Hematopoietic multipotent progenitor cell treated with erythropoietin and hydrocortisone succinate and interleukin-3 and kit ligand, for 6 days (in vitro differentiated cells): ENCODE data around the gene TRPM7.

Source experiments
- DNase-seq: peaks from one replicate; pipeline ENCODE4 v3.0.0-alpha.2; 2015

TRPM7 gene

DNA sequence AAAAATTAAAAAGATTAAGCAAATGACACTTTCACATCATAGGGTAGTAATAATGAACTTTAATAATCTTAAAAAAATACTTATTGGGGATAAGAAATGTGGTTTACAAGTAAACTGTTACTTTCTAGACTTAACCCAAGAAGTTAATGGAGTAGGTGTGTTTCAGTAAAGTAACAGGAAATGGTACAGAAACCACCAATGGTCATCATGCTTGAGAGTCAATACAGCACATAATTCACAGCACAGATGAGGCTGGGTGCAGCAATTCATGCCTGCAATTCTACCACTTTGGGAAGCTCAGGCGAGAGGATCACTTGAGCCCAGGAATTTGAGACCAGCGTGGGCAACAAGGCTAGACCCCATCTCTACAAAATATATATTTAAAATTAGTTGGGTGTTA is 128.6 kb downstream of the TRPM7 start:
- no peak for DNase-seq

DNA sequence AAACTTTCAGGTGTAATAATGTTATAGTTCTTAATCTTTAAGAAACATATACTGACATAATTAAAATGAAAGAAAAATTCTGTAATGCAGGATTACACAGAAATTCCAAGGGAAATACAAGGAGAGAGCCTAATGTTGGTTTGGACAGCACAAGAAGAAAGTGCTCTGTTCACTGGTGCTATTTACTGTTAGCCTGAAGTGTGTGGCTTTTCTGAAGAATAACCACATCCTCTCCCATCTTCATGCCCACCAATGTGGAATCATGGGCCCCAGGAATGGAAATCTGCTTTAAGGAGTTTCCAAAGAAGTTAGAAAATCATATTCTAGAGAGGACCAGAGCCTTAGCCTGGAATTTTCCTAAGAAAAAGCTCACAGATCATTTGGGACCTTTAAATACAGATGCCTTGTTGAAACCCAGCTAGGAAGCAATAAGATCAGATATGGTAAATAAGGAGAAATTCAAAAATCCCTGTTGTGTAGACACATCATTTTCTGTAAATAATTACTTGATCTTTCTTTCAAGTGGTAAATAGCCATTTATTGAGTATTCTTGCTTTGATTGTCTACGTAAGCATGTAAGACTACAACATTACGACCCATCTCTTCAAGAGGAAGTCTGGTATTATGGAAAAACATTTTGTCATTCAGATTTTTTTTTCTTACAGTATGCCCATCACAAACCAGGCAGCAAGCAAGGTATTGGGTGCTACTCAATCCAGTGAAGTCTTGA is 129.8 kb downstream of the TRPM7 start:
- no peak for DNase-seq

DNA sequence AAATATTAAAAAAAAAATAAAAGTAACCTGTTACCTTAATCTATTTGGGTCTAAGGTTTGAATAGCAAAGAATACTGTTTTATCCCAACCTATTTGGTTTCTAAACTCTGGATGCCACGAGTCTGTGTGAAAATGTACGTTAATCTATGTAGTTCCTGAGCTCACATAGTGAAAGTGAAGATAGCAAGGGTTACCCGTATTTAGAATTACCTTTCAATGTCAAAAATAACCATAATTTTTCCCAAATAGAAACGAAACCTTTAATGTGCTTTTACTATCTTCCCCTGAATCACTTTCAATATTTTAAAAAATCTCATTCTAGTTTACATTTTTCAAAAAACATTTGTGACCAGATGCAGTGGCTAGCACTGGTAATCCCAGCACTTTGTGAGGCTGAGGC is 134.4 kb downstream of the TRPM7 start:
- no peak for DNase-seq

DNA sequence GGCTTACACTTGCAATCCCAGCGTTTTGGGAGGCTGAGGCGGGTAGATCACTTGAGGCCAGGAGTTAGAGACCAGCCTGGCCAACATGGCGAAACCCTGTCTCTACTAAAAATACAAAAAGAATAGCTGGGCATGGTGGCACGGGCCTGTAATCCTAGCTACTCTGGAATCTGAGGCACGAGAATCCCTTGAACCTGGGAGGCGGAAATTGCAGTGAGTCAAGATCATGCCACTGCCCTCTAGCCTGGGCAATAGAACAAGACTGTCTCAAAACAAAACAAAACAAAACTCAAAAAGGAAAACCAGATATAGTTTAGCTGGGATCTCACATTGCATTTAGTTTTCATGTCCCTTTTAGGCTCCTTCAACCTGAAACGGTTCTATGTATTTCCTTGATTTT is 137.3 kb downstream of the TRPM7 start:
- no peak for DNase-seq

DNA sequence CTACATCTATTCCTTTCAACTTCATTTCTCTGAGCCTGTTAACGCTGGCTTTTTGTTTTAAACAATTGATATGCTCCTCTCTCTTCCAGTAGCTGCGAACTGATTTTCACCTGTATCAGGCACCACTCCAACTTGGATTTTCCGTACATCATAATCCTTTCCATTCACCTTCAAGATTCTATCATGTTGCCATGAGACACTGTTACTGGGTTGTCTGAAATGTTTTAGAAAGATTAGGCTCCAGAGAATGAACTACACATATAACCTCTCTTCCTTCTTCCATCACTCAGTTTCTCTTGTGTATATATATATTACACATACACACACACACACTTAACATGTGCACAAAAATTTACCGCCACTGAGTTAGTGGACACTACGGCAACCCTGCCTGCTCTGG is 140.0 kb downstream of the TRPM7 start, which contains the start of gene USP50:
Gene USP50 (minus strand): TSS at position 101 of the 400 bp plus-strand sequence. CDS start 141 bp downstream, outside the sequence.
- DNase-seq, result no peak

DNA sequence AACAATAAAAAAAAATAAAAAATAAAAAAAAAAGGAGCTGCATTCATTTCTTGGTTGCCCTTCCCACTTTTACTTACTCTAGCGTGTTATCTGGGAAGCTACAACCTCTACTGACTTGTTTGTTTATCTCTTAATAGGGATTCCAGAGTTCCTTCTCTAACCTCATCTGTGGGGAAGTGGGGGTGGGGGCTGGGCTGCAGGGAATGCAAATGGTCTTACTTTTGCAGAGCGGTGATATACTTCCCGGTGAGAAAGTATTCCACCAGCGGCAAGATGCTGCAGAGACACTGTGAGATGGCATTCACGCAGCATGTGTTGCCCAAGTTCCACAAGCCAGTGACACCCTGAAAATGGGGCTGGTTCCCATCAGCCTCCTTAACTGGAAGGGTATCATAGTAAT is 142.2 kb downstream of the TRPM7 start:
- DNase-seq, result no peak

DNA sequence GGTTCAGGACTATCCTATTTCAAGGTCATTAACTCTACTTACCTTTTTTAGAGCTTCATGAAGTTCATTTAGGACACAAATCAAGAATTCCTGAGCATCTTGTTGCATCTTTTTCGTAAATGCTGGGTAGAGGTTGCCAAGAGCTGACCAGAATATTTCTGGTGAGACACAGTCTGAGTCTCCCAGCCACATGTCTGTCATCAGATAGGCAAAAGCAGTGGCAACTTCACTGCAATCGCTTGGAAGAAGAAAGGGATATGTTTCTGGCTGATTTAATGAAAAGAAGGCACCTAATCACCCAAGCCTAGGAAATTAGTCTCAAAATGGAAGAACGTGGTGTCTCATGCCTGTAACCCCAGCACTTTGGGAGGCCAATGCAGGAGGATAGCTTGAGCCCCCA is 143.0 kb downstream of the TRPM7 start:
- DNase-seq, result no peak

DNA sequence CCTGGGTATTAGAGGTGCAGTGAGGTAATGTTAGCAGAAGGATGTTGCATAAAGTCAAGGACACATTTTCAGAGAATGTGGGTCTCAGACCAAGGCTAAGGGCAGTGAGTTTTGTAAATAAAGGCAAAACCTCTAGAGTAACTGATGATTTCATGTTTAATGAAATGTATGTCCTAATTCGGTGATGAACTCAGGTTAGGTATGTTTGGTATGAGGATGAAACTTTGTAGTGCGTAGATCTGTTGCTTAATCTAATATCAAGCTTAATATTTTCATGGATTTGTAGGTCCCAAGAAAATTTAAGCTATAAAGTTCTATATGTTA is 143.7 kb downstream of the TRPM7 start:
- DNase-seq, result no peak

DNA sequence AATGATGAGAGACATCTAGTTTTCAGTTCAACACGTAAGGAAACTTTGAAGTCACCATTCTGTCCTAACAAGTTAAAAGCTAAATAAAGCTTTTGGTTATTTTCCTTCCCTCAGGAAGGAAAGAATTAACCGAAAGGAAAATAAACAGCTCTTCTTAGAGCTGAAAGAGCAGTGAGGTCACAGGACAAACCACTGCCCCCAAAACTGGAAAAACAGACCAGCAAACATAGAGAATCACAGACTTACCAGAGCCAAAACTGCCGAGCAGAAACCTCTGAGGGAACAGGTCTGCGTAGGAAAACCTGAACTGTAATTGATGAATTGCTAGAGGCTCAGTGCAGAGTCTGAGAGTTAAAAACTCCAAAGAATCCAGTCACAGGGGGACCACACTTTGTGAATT is 154.8 kb downstream of the TRPM7 start:
- DNase-seq, result no peak

DNA sequence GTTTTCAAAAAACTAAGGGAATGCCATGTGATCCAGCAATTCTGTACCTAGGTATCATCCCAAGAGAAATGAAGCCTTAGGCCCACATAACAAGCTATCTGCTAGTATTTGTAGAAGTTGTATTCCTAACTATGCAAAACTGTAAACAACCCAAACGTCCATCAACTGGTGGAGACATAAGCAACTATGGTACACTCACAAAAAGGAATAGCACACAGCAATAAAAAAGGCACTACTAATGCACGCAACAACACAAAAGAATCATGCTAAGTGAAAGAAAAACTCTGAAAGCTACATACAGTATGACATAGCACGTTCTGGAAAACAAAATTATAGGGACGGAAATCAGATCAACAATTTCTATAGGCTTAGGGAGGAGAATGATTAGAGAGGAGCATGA is 155.4 kb downstream of the TRPM7 start:
- no peak for DNase-seq

DNA sequence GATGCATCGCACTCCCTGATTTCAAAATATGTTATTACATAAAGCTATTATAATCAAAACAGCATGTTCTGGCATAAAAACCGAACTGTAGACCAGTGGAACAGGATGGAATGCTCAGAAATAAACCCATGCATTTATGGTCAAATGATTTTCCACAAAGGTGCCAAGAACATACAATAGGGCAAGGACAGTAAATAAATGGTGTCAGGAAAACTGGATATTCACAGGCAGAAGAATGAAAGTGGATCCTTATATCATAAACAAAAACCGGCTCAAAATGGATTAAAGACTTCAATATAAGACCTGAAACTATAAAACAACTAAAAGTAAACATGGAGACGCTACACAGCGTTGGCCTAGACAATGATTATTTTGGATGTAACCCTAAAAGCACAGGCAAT is 162.7 kb downstream of the TRPM7 start:
- DNase-seq, result no peak

DNA sequence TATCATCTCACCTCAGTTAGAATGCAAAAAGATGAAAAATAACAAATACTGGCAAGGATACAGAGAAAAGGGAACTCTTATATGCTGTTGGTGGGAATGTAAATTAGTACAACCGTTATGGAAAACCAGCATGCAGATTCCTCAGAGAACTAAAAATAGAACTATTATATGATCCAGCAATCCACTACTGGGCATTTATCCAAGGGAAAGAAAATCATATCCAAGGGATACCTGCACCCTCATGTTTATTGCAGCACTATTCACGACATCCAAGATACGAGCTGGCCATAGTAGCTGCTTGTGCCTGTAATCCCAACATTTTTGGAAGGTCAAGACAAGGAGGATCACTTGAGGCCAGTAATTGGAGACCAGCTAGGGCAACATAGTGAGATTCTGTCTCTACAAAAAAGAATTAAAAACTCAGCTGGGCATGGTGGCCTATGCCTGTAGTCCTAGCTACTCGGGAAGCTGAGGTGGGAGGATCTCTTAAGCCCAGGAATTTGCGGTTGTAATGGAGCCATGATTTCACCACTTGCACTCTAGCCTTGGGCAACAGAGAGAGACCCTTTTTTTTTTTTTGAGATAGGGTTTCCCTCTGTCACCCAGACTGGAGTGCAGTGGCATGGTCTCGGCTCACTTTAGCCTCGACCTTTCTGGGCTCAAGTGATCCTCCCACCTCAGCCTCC is 166.7 kb downstream of the TRPM7 start:
- DNase-seq, result no peak

DNA sequence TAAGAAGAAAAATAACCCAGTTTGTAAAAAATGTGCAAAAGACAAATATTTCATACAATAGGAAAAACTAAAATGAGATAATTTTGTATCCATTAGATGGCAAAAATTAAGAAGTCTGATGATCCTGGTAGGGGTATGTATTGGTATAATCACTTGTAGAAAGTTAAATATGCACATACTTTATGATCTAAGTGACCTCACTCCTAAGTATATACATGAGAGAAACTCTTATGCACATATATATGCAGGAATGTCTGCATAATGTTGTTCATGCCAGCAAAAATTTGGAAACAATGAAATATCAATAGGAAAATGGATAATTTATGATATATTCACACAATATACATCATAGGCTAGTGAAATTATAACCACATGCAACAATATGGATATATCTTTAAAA is 173.6 kb downstream of the TRPM7 start:
- no peak for DNase-seq
